Spleen (tissue), 11 donors: ENCODE results near the gene ZMIZ1. TPM values are rescaled to one million over a fixed set of nuclear protein-coding genes. Genes with fewer than 3 reads are reported as not detected.

Source experiments
- DNase-seq: peaks from one replicate; pipeline ENCODE4 v3.0.0-alpha.2; 2020
- H3K27ac ChIP-seq, 8 donors: fragments of 200-600 bp; sonication (generic) in 7 of 8; 1 replicate in 4 of 8; 2 replicates in 4 of 8; pipeline versions ENCODE4 v1.5.0 to v1.8.0; 2016 to 2021; ENCODE audit warnings: inconsistent platforms in 4 of 8, mild to moderate bottlenecking in 4 of 8, moderate library complexity in 1 of 8
- H3K27me3 ChIP-seq, 7 donors: fragments of 200-600 bp; sonication (generic) in 6 of 7; replicated peaks in 1 of 7; 1 replicate in 4 of 7; 2 replicates in 3 of 7; pipeline versions ENCODE4 v1.5.0 to v1.8.0; 2016 to 2021; ENCODE audit warnings: inconsistent platforms in 3 of 7, mild to moderate bottlenecking in 1 of 7
- H3K36me3 ChIP-seq, 6 donors: fragments of 200-600 bp; sonication (generic) in 5 of 6; 1 replicate in 4 of 6; 2 replicates in 2 of 6; pipeline versions ENCODE4 v1.5.0 to v1.8.0; 2016 to 2021; ENCODE audit warnings: inconsistent platforms in 2 of 6
- H3K4me1 ChIP-seq, 6 donors: fragments of 200-600 bp; sonication (generic) in 5 of 6; 1 replicate in 3 of 6; 2 replicates in 3 of 6; pipeline versions ENCODE4 v1.5.0 to v1.8.0; 2016 to 2021; ENCODE audit warnings: inconsistent platforms in 3 of 6
- H3K4me3 ChIP-seq, 8 donors: fragments of 200-600 bp; sonication (generic) in 7 of 8; 1 replicate in 4 of 8; 2 replicates in 4 of 8; pipeline versions ENCODE4 v1.5.0 to v1.8.0; 2016 to 2021; ENCODE audit warnings: inconsistent platforms in 4 of 8, mild to moderate bottlenecking in 4 of 8, moderate library complexity in 2 of 8
- H3K9me3 ChIP-seq, 8 donors: fragments of 200-600 bp; sonication (generic) in 7 of 8; 1 replicate in 4 of 8; 2 replicates in 4 of 8; pipeline versions ENCODE4 v1.5.0 to v1.8.0; 2016 to 2021; ENCODE audit warnings: inconsistent platforms in 4 of 8
- CTCF ChIP-seq, 11 experiments: fragments of 200-600 bp in 7 of 11; fragments of 450-650 bp in 4 of 11; sonication (generic) in 4 of 11; IDR thresholded peaks in 8 of 11; conservative IDR thresholded peaks in 3 of 11; 1 replicate in 7 of 11; 2 replicates in 4 of 11; pipeline versions ENCODE4 v1.4.0 to v1.8.0; 2016 to 2021; ENCODE audit warnings: antibody characterized with exemption in 11 of 11, inconsistent platforms in 4 of 11, mild to moderate bottlenecking in 1 of 11
- POLR2A ChIP-seq, 3 donors: fragments of 450-650 bp; IDR thresholded peaks; one replicate each; pipeline ENCODE4 v1.5.1; 2017; ENCODE audit warnings: antibody characterized with exemption in 3 of 3, mild to moderate bottlenecking in 1 of 3
- POLR2AphosphoS5 ChIP-seq, 3 donors: sonication (generic); formaldehyde crosslinking; IDR thresholded peaks; one replicate each; pipeline ENCODE4 v1.5.1; 2017; ENCODE audit warnings: antibody characterized with exemption in 3 of 3
- WGBS, 5 donors: extraction: QIAGEN DNeasy Blood & Tissue Kit in 3 of 5; methylation state at CpG; one replicate each; pipeline versions ENCODE4 v1.1.5 to v1.1.7; 2013 to 2018; 5-methylcytosine and 5-hydroxymethylcytosine counted together
- intact Hi-C: fragments of 100-400 bp; cut with DNase I; formaldehyde crosslinking; loops from one replicate; pipeline ENCODE4 v1.15.0; 2023; ENCODE audit warnings: low total_unique reads
- polyA plus RNA-seq, 3 donors: library from polyadenylated mRNA; stranded (reverse); fragments of 200-250 nt; gene quantifications; one replicate each; pipeline ENCODE4 v1.2.1, GENCODE V29; 2013
- total RNA-seq, 7 donors: library from RNA; depleted of rRNA in 3 of 7; stranded (reverse); fragments of >200 nt in 3 of 7; fragmentation: NEBNext Ultra II Directional in 4 of 7; extraction: Animal tissue kit (Norgen Biotek cat#: 25700) in 4 of 7; gene quantifications; one replicate each; pipeline versions ENCODE4 v1.1.0 to v1.2.1, GENCODE V29; 2016 to 2021
- donor health status: healthy with polysubstance abuse.
- donor health status: DM: no; HTN: no; CAD: no; lungs with moderate emphysema.
- donor health status: DM: no; HTN: no; CAD: no.
- donor health status: Bipolar disorder and iron deficiency.
- donor health status: healthy.
- donor health status: DM: no; HTN: no; CAD: no.
- donor health status: DM: yes; HTN: yes; CAD: no.

The ZMIZ1 gene
- total and polyA plus RNA-seq, 10 donors = 10.7 to 210 (median 125) TPM

DNA sequence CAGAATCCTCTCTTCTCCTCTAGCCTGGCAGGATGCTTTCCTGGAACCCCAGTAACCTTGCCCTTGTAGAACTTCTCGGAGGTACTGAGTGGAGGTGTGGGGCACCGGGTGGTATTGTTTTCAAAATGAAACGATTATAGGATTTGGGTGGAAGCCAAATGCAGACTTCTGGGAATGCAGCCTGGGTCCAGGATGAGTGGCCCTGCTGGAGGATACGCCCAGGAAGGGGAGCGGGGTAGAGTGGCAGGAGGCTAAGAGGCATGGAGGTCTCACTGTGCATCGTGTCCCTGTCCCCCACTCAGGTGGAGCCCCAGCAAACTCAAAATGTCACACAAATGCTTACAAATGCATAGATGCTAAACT is 169.4 kb downstream of the ZMIZ1 start:
- TF ChIP-seq POLR2AphosphoS5 (IDR thresholded peaks at IDR 0.05) (no peak), CTCF (IDR thresholded peaks at IDR 0.05 in 8 of 11, conservative IDR thresholded peaks at IDR 0.05 in 3 of 11) (no peak), POLR2A (IDR thresholded peaks at IDR 0.05) (no peak)
- Histone ChIP-seq H3K9me3 (no peaks in the 10 kb centered on the region), H3K27me3 (no peaks in the 10 kb centered on the region), H3K4me3 (no peak overlapping the region), H3K36me3 (peaks cover 0 to 24% (median 0%) of the 10 kb centered on the region in 6 donors), H3K27ac (peak overlapping the region in 7 of 8 donors; percentile 13 to 90 (median 61)), H3K4me1 (peaks cover 19 to 99% (median 70%) of the 10 kb centered on the region in 6 donors)
- DNase-seq = no peak
- intact Hi-C loops = no loop called here
- 54 to 73% (median 64%) methylated on average over 6 of the region's 6 CpGs for WGBS, 5 donors

DNA sequence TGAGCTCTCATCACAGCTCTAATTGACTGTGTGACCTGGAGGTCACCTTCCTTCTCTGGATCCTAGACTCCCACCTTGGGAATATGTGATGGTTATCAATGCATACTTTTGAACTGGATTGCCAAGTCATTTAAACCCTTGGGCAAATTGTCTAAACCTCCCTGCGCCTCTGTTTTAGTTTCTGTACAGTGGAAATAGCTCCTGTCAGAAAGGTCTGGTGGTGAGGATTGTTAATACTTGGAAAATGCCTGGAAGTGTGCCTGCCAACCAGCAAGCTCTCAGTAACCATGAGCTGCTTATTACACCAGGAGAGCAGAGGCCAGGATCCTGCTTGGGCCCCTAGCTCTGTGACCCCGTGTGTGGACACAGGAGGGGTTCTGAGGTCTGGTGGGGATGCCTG is 169.8 kb downstream of the ZMIZ1 start:
- H3K27ac ChIP-seq = peak overlapping the region in 6 of 8 donors; percentile 13 to 90 (median 64)
- no peak for DNase-seq
- TF ChIP-seq POLR2A (IDR thresholded peaks at IDR 0.05) = no peak
- TF ChIP-seq POLR2AphosphoS5 (IDR thresholded peaks at IDR 0.05) = no peak
- no peak for TF ChIP-seq CTCF (IDR thresholded peaks at IDR 0.05 in 8 of 11, conservative IDR thresholded peaks at IDR 0.05 in 3 of 11)
- H3K36me3 ChIP-seq = peaks cover 0 to 19% (median 0%) of the 10 kb centered on the region in 6 donors
- H3K4me1 ChIP-seq = peaks cover 19 to 96% (median 69%) of the 10 kb centered on the region in 6 donors
- no peaks in the 10 kb centered on the region for H3K9me3 ChIP-seq
- intact Hi-C loops = no loop called here
- H3K4me3 ChIP-seq = no peak overlapping the region
- WGBS, 5 donors = 68 to 100% (median 84%) methylated on average over 2 of the region's 2 CpGs
- H3K27me3 ChIP-seq = no peaks in the 10 kb centered on the region

- Histone ChIP-seq H3K36me3 (peaks cover 0 to 18% (median 0%) of the 10 kb centered on the region in 6 donors), H3K9me3 (no peaks in the 10 kb centered on the region), H3K4me1 (peaks cover 22 to 97% (median 74%) of the 10 kb centered on the region in 6 donors), H3K27me3 (no peaks in the 10 kb centered on the region), H3K27ac (peak overlapping the region in 5 of 8 donors; percentile 40 to 90 (median 61)), H3K4me3 (no peak overlapping the region)
- no peak for TF ChIP-seq POLR2A (IDR thresholded peaks at IDR 0.05)
- peak; percentile 47 to 64 (median 50) for TF ChIP-seq POLR2AphosphoS5 (IDR thresholded peaks at IDR 0.05)
- 55 to 84% (median 70%) methylated on average over 10 of the region's 10 CpGs for WGBS, 5 donors
- DNase-seq = peak; percentile 83
- intact Hi-C loops = no loop called here
These were observed 170.6 kb downstream of the ZMIZ1 start for GRCh38 chr10:79239275-79239779.

GRCh38 chr10:79239924-79240581 is 171.3 kb downstream of the ZMIZ1 start:
- Histone ChIP-seq H3K27me3 (no peaks in the 10 kb centered on the region), H3K4me3 (no peak overlapping the region), H3K27ac (peak overlapping the region in 5 of 8 donors; percentile 33 to 90 (median 61)), H3K9me3 (no peaks in the 10 kb centered on the region), H3K4me1 (peaks cover 28 to 97% (median 78%) of the 10 kb centered on the region in 6 donors), H3K36me3 (peaks cover 0 to 12% (median 0%) of the 10 kb centered on the region in 6 donors)
- intact Hi-C loops = no loop called here
- TF ChIP-seq POLR2AphosphoS5 (IDR thresholded peaks at IDR 0.05) = peak in 2 of 3 donors; percentile 19 to 38
- TF ChIP-seq POLR2A (IDR thresholded peaks at IDR 0.05) = no peak
- no peak for TF ChIP-seq CTCF (IDR thresholded peaks at IDR 0.05 in 8 of 11, conservative IDR thresholded peaks at IDR 0.05 in 3 of 11)
- DNase-seq = no peak
- WGBS, 5 donors = 57 to 83% (median 72%) methylated on average over 29 of the region's 29 CpGs
